GM18517 (cell line): ENCODE measurements around the gene NDST4.

ENCODE experiments used
- ATAC-seq: cut with Tn5 transposase; IDR thresholded peaks from one replicate; pipeline ENCODE4 v1.9.1; 2021; ENCODE audit warnings: mild to moderate bottlenecking, moderate library complexity; ENCODE audit not compliant: unreplicated experiment

Gene NDST4

DNA sequence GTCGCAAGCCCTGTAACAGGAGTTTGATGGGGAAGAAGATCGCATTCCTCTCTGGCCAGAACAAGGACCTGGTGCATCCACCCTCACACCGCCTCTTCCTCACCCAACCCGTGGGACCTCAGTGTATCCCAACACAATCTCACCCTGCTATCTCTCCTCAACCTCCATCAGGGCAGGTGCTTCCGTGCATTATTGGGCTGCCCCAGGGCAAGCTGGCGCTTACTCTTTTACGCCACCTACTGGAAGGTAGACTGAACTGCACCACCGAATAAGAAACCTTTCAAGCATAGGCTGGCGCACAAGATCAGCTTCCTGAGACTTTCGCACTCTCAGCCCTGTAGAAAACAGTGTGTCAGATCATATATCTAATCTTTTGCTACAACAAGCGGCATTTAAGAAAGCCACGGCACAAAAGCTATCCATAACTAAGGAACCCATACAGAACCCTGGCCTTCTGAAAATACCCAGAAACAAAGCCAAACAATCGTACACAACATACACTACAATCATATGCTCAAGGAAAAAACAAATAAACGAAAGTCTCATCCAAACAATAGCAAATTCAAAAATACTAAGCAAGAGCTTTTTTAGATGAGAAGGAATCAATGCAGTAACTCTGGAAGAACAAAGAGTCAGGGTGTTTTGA lies 305.5 kb downstream of the NDST4 start:
- ATAC-seq, result peak; percentile 97

DNA sequence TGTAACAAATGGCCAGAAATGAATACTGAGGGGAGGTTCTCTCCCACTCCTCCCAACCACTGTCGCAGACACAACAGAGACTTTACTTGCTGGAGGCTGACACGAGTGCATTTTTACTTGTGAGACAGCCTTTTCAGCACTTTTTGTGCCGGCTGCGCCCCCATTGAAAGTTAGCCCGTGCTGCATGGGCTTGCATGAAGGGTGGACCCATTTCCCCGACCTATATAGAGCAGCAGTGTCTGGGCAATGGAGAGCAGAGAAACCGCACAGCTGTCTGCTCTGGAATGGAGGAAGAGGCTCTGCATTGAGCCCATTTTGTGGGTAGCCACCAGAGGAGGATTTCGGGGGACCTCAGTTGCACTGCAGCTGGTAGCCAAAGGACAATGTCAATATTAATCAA lies 306.1 kb downstream of the NDST4 start:
- no peak for ATAC-seq

DNA sequence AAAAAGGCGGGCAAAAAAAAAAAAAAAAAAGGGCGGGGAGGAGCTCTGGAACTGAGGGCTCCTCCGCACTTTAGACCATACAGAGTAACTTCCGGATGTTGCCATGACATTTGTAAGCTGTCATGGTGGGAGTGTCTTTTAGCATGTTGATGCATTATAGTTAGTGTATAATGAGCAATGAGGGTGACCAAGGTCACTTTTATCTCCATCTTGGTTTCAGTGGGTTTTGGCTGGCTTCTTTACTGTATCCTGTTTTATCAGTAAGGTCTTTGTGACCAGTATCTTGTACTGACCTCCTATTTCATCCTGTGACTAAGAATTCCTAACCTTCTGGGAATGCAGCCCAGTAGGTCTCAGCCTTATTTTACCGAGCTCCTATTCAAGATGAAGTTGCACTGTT lies 321.4 kb downstream of the NDST4 start:
- no peak for ATAC-seq

DNA sequence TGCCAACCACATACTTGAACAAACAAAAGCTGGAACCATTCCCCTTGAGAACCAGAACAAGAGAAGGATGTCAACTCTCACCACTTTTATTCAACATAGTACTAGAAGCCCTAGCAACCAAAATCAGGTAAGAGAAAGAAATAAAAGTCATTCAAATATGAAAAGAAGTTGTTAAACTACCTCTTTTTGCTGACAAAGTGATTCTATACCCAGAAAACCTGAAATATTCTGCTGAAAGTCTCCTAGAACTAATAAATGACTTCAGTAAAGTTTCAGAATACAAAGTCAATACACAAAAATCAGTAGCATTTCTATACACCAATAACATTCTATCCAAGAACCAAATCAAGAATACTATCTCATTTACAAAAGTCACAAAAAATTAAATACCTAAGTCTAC lies 327.9 kb downstream of the NDST4 start:
- ATAC-seq, result no peak

DNA sequence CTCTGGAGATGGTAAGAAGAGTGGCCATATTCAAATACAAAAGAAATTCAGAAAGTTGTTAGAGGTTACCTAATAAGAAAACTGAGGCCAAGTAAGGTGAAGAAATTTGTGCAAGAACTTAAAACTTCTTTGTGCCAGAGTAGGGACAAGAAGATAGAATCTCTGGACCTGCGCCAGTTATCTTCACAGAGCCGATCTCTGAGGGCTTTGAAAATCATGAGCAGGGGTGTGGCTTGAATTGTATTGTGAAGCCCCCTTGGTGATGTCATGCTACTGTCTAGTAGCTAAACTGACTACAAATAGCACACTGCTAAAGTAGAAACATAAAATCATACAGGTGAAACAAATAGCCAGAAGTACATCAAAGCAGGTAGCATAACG lies 330.2 kb downstream of the NDST4 start:
- ATAC-seq, result no peak

DNA sequence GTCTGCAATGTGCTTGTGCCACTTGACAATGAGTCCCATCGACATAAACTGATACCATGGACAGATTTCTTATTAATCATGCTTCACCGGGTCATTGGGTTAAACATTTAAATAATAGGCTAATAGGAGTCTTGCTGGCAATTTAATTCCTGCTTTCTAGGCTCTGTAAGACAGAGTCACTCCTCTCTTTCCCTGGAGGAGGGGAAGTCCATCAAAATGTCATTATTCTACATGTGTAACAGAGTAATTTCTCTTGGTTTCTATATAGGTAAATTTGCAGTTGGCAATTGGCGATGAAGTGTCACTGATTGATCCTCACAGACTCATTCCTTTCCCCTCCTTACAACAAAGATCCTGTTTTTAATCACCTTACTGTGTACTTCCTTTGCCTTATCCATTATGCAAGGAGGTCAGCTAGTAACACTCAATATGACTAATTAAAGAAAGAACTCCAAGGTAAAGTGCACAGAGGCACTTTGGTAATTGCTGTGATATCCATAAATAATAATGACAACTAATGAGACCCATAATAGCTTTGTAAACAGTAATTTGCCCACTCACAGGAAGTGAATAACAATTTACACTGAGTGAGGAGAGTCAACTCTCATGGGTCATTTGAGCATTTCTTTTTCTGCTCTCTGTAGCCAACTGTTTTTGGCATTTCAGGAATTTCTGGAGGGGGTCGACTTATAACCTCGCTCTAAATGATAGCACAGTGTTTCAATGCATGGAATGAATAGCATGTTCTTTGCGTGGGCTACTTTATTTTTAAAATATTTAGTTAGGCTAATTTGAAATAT lies 330.8 kb downstream of the NDST4 start:
- ATAC-seq, result no peak

DNA sequence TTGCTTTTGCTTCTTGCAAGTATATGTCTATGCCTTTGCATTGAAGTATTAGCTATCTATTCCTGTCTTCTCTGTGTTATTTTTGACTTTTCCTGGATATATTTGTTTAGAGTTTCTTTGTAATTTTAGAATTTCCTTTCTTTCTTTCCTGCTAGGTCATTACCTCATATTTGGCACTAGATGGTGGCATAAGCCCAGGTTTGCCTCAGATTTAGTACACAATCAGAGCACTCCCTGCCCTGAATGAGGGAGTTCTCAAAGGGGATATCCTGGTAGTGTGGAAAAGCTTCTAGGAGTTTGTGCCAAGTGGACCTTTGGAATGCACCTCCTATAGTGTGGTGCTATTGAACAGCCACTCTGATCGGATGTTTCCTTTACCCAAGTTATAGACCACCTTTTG lies 333.2 kb downstream of the NDST4 start:
- ATAC-seq, result no peak
